GM12801 (cell line): ENCODE measurements around the gene PRRC2C.

Experiments used
- CTCF ChIP-seq: IDR thresholded peaks from one replicate; pipeline ENCODE4 v1.5.1; 2011; ENCODE audit warnings: control low read depth; ENCODE audit not compliant: insufficient read length; ENCODE audit errors: extremely low read depth

The PRRC2C gene

DNA sequence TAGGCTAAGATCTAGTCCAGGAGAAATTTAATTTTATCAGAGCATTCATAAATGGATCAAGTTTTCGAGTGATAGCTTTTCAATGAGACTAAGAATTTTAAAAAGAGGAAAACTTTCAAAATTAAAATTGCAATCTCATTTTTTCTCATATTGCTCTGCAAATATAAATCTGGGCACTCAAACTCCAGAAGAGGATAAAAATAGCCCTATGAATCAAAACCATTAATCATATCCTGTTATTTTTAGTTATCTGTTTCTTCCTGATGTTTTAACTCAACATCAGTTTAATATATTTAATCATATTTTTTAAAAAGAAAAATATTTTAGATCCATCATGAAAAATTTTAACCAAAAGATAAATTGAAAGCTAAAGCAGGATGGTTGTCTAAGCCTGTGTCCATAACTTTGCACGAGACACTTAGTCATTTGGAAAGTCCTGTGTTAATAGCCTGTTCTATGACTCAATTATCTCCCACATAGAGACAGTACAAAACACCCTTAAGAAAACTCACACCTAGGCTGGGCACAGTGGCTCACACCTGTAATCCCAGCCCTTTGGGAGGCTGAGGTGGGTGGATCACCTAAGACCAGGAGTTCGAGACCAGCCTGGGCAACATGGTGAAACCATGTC, 17.1 kb upstream of the PRRC2C start:
- no peak for TF ChIP-seq CTCF

- no peak for TF ChIP-seq CTCF
Measured at GRCh38 chr1:171470726-171471125, 14.6 kb upstream of the PRRC2C start.

DNA sequence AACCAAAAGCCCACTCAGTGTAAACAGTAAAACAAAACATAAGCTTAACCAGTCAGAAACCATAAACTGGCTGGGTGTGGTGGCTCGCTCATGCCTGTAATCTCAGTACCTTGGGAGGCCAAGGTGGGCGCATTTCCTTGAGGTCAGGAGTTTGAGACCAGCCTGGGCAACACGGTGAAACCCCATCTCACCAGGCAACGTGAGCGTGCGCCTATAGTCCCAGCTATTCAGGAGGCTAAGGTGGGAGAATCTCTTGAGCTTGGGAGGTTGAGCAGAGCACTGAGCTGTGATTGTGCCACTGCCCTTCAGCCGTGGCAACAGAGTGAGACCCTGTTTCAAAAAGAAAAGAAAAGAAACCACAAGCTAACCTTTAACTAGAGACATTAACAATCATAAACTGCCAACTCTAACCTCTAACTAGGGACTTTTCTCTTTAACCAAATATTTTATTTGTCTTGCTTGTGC, 13.1 kb upstream of the PRRC2C start:
- no peak for TF ChIP-seq CTCF

GRCh38 chr1:171476829-171477228, 8.5 kb upstream of the PRRC2C start:
- no peak for TF ChIP-seq CTCF

GRCh38 chr1:171477804-171478203, 7.5 kb upstream of the PRRC2C start:
- TF ChIP-seq CTCF = no peak

DNA sequence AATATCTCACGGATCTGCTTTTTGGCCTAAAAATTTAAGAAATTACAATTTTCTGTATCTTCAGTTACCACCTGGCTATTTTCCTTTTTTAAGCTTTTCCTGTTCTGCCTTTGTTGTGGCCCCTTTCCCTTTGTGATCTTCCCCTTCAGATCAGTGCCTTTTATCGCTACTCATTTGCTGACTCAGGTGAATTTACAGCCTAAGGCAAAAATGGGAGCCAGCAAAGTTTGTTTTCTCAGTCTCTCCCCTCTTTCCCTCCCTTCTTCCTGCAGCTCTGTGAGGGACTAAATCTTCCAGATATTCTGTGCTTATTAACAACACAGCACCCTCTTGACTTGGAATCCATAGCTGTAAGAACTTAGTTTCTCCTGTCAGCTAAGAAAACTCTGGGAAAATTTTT, 5.3 kb upstream of the PRRC2C start:
- TF ChIP-seq CTCF = no peak

GRCh38 chr1:171484760-171485374, 463 bp upstream of the PRRC2C start:
- TF ChIP-seq CTCF = no peak
